Measurements from ENCODE around the gene TMEM233.

Gene TMEM233

DNA sequence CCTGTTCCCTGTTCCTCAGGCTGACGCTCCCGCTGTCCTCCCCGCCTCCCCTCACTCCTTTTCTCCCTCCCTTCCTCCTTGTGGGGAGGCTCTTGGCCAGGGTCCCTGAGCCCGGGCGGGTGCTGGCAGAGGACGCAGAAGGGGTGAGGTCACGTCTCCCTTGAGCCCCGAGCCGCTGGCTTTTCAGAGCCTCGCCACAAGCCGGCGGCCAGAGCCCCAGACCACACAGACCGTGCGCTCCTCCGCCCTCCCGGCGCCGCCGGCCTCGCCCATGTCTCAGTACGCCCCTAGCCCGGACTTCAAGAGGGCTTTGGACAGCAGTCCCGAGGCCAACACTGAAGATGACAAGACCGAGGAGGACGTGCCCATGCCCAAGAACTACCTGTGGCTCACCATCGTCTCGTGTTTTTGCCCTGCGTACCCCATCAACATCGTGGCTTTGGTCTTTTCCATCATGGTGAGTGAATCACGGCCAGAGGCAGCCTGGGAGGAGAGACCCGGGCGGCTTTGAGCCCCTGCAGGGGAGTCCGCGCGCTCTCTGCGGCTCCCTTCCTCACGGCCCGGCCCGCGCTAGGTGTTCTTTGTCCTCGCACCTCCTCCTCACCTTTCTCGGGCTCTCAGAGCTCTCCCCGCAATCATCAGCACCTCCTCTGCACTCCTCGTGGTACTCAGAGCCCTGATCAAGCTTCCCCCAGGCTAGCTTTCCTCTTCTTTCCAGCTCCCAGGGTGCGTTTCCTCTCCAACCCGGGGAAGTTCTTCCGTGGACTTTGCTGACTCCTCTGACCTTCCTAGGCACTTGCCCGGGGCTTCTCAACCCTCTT lies at the start of gene TMEM233:
TSS of gene TMEM233 (plus strand) at position 197 of the 821 bp plus-strand sequence. CDS start at position 272, 75 bp downstream.
- no peak for DNase-seq

DNA sequence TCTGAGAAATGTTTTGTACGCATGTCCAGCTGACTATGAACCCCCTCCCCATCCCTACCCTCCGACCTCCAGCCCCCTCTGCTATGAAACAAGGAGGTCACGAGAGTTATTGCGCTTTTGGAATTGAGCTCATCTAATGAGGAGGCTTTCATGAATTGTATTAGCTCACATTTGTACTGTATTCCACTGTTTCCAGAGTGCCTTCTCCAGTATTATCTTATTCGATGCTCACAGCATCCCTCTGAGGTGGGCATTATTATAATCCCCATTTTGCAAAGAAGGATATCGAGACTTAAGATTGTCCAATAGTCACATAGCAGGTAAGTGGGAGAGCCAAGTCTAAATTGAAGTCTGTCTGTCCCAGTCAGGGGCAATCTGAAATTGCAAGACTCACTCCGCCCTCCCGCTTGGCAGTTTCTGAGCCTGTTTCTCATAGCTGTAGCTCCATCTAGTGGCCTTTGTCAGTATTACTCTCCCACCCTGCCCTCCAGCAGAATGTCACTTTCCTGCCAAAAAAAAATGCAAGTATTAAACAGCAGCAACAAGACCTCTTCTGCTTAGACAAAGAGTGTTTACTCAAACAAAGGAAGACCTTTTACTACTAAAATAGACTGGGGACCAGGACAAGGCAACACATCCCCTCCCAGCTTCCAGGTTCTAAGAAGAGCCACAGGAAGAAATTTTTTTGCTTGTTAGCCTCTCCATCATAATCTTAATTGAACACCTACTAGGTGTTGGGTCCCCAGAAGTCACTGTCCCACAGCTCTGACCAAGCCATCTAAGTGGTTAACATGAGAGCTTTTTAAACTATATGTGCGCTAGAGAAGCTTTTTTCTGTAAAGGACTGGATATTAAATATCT lies 48.6 kb upstream of the TMEM233 start:
- peak; percentile 54 for DNase-seq

DNA sequence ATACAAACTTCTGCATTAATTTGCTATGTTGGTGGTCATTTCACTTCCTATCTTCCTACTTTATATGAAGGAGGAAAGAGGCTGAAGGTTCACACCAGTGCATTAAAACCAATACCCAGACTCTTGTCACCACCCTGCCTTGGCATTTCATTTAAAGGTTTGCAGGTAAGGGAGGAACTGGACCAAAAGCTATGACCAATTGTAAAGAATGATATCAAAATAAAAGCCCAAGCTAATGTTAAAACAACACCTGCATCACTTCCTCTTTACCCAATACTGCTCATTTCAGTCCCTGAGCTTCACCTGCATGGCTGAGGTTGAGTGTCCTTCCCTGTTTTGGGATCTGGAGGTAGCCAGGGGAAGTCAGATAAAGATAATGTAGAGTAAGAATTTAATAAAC lies 47.2 kb upstream of the TMEM233 start:
- no peak for DNase-seq

DNA sequence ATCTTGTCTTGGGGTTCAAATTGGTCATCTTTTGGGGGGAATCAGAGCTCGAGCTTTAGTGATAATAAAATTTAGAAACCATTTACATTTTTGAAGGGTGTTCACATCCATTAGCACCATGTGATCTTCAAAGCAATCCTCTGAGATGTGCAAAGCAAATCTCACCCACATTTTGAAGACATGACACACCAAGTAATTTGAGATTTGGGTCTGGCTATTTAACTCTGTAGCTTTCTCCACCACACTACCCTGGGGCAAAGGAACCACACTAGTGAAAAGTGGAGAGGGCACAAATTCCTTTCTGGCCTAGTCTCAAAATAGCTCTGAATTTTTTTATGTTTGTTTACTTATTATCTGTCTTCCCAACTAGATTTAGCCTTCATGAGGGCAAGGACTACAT lies 46.6 kb upstream of the TMEM233 start:
- no peak for DNase-seq

DNA sequence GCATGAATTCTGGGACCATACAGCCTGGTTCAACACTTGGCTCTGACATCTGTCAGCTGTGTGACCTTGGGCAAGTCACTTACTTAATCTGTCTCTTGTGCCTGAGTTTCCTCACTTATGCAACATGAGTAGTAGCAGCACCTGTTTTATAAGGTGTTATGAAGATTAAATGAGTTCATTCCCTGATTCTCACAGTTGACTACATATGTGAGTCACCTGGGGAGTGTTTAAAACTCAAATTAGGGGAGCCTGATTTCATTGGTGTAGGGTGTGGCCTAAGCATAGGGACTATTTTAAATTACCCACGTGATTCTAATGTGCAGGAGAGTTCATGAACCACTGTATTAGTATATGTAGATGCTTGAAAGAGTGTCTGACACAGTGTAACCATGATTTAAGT lies 36.7 kb upstream of the TMEM233 start:
- DNase-seq = no peak

DNA sequence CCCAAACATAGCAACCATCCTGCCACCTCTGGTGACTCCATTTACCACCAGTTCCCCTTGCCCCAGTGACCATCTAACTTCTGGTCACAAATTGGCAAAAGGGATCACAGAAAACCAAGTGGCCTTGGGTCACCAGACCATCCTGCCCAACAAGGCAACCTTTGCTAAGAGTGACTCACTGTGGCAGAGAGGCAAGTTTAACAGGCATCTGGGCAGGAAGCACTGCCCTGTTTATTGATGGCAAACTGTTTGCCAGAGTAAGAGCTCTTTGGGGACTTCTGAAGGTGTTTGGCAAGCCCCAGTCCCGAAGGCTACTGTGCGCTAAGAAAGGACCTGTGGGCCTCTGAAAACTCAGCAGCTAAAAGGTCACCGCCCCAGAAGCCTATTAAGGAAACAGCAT lies 28.2 kb upstream of the TMEM233 start:
- no peak for DNase-seq

DNA sequence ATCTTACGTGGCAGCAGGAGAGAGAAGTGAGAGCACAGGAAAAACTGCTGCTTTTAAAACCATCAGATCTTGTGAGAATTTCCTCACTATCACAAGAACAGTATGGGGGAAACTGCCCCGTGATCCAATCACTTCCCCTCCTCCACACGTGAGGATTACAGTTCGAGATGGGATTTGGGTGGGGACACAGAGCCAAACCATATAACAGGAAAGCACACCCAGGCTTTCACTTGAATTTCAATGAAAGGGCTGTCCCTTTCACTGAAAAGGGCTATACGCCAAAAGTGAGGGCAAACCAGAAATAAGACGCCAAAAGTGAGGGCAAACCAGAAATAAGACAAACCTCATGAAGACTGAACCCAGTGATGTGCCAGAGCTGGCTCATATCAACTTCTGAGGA lies 22.8 kb upstream of the TMEM233 start:
- DNase-seq = no peak

DNA sequence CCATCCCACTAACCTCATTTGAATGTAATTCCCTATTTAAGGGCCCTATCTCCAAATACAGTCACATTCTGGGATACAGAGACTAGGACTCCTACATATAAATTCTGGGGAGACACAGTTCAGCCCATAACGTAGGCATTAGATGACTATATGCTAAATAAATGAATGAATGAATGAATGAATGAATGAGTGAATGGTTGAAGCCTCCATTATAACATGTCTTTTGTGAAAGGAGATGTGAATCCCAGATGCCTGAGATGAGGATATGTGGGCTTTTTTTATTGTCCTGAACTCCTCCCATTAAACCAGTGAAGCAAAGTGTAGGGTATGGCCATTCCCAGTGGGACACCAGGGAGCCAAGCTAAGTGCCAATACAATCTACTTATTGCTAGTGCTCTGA lies 20.5 kb upstream of the TMEM233 start:
- DNase-seq = no peak

DNA sequence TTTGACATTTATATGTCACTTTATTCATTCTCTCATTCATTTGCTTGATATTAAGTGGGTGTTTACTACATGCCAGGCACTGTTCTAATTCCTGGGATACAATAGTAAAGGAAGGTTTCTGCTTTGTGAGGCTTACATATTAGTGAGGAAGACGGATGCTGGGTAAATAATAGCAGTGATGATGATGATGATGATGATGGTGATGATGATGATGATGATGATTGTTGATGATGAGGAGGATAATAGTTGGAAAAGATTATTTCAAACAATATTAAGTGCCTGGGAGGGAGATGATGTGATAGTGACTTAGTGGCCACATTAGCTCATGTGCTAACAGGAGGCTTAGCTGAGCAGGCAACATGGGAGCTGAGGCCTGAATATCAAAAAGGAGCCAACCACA lies 19.3 kb upstream of the TMEM233 start:
- no peak for DNase-seq

DNA sequence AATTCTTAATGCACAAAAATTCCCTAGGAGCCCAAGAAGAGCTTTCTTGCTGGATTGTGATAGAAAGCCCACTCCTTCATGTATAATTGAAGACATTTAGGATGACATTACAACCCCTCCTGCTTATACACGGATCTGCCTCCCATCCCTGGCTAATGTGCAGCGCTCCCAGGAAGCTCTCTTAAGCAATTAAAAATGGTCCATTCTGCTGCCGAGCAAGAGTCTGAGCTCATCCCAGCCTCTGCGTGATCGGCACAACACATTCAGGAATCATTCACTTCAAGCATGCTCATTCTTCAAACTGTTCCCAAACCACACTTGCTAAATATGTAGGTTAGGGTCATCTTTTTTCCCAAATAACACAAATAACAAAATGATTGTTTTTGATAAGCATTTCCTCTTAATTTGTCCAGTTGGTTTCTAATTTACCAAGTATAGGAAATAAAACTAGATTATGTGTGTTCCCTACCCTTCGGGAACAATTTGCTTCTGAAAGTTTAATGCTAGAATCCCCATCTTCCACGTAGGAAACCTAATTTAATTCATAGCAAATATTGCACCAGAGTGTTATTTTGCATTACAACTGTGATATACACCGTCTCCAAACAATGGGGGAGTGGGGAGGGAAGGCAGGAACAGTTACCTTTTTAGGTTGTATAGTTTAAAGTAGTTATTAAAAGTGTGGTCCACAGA lies 17.3 kb upstream of the TMEM233 start:
- DNase-seq = no peak

DNA sequence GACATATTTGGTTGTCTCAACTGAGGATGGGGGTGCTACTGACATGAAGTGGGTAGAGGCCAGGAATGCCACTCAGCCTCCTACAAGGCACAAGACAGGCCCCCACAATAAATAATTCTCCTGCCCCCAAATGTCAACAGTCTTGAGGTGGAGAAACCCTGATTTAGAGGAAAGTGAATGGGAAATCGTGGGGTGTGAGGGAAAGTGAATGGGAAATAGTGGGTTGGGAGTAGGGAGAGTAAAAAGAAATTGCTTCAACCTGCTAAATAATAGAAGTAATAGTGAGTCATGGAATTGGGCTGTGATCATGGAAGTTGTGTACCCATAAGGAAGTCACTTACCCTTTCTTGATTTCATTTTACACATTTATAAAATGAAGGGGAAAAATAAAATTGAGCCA lies 16.7 kb upstream of the TMEM233 start:
- no peak for DNase-seq

DNA sequence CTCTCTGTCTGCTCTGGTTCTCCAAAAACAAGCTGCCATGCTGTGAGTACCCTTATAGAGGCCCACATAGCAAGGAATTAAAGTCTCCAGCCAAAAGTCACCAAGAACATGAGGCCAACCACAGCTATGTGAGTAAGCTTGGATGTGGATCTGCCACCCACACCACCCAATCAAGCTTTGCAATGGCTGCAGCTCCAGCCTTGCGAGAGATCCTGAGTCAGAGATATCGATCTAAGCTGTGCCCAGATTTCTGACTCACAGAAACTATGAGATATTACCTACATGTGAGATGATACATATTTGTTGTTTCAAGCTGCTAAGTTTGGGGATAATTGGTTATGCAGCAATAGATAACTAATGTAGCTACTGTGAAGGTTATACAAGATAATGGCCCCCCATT lies 15.5 kb upstream of the TMEM233 start:
- DNase-seq = no peak

DNA sequence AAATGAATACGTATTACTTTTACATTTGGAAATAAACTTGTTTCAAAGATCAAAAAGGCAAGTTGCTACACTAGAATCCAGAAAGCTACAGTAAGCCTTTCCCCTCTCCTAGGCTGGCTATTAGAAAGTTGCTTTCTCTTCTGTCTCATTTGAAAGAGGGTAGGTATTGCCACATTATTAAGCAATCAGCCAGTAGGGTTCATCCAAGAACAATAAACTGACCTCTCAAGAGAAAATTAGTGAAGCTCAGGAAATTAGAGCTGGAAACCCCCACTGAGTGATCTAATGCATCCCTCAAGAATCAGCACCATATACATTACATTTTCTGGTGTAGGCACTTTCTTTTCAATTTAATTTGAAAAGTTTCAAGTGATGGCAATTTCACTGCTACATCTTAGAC lies 4.5 kb upstream of the TMEM233 start:
- no peak for DNase-seq

DNA sequence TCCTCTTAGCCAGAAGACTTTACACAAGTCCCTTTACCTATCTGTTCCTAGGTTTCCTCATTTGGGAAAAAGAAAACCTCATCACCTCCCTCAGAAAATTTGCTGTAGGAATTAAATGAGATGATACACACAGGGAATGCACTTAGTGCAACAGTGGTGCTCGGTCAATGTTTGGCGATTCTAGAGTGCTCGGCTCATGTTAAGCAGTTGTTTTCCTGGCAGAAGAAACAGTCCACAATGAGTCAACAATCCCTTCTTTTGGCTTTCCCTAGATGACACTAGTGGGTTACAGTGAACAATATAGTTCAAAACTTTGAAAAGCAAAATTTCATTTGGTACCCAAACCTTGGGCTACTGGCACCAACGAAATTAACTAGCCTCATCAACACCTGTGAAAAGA lies 3.9 kb upstream of the TMEM233 start:
- DNase-seq = no peak

DNA sequence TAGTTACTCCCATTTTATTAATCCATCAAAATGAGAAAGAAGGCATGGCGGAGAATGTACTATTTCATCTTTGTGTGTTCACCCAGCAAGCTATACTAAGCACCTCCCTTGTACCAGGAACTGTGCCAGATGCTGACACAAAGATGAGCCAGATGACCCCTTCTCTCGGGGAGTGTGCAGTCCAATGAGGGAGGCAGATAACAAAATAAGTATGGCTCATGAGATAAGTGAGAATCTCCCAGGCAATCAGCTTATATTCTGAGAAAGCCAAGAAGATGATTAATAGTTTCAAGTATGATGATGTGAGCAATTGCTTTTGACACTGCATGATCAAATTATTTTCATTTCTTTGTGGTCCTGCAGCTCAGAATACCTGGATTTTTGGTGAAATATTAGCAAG lies 1.3 kb upstream of the TMEM233 start:
- DNase-seq = no peak

DNA sequence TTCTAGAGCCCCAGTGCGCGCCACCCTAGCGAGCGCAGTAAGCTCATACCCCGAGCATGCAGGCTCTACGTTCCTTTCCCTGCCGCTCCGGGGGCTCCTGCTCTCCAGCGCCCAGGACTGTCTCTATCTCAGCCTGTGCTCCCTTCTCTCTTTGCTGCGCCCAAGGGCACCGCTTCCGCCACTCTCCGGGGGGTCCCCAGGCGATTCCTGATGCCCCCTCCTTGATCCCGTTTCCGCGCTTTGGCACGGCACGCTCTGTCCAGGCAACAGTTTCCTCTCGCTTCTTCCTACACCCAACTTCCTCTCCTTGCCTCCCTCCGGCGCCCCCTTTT lies 791 bp downstream of the TMEM233 start:
- DNase-seq = no peak

DNA sequence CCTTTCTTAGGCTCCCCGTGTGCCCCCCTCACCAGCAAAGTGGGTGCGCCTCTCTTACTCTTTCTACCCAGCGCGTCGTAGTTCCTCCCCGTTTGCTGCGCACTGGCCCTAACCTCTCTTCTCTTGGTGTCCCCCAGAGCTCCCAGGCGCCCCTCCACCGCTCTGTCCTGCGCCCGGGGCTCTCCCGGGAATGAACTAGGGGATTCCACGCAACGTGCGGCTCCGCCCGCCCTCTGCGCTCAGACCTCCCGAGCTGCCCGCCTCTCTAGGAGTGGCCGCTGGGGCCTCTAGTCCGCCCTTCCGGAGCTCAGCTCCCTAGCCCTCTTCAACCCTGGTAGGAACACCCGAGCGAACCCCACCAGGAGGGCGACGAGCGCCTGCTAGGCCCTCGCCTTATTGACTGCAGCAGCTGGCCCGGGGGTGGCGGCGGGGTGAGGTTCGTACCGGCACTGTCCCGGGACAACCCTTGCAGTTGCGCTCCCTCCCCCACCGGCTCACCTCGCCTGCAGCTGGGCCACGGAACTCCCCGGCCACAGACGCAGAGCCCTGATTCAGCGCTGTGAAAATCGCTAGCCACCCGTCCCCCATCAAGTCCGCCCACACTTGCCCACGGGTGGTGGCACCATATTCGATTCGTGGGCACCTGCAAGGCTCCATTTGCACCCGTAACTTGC lies 1.3 kb downstream of the TMEM233 start:
- no peak for DNase-seq

DNA sequence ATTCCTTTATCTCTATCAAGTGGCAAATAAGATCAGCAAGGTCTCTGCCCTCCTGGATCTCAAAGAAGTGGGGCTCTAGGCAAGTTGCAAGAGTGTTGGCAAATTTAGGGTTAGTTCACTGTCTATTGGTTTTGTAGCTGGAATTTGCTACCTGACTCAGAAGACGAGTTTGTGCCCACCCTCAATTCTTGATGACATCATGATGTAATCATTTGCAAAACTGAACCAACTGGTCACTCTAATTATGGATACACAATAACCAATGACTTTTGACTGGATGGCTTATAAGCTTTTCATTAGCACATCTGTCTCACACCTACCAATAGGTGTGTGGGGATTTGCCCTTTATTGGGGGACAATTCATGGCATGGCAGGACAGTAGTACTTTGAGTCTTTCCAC lies 4.6 kb downstream of the TMEM233 start:
- no peak for DNase-seq

DNA sequence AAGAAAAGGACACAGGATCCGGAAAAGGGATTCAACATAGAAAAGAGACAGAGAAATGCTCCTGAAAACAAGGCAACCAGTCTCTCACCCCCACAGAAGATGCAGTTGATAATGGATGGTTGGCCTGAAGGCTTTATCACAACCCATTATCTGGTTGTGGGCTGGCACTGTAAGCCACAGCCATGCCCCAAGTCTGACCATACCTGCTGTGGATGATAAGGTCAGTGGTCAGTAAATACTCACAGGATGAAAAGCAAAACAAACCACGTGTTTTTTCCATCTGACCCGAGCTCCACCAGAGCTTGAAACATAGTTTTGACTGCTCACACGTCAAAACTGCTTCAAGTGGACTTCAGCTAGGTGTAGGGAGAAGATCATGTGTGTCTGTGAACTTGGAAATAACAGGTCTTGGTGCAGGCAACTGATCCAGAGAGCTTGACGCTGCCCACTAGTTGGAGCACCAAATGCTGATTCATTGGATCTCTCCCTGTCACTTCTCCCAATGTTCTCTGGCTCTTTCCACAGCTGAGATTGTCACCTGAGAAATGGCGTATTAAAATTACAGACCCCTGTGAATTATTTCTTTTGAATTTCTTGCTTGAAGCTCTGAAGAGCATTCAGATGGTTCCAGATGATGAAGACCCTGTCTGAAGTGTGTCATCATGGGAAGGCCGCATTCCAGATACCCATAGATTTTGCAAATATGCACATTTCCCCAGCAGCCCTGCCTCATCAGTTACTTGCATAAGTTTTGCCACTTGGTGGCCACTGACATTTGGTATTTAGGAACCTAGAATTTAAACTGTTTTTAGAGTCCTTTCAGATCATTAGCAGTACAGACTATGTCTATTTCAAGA lies 8.5 kb downstream of the TMEM233 start:
- no peak for DNase-seq

DNA sequence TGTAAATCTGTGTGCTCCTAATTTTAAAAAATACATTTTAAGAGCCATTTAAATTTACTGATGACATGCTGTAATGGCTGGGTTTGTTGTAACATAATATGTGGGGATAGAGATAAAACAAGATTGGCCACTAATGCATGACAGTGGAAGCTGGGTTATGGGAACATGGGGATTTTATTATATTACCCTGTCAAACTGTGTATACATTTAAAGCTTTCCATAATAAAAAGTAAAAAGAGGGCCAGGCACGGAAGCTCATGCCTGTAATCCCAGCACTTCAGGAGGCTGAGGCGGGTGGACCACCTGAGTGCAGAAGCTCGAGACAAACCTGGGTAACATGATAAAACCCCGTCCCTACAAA lies 9.1 kb downstream of the TMEM233 start:
- no peak for DNase-seq

DNA sequence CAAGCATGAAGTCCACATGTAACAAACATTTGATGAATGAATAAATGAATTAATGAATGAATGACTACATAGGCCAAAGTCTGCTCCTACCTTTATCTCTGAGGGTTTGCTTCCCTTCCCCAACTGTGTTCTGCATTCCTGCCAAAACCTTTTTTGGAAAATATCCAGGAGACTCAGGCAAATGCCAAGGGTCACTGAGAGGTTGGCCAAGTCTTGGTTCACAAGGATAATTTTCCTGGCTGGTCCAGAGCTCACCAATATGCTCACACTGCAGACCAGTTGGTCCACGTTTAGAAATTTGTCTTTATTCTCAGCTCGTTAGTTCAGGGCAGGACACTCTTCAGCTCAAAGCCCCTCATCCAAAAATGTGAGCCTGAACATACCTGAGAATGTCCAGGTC lies 10.2 kb downstream of the TMEM233 start:
- DNase-seq = no peak

DNA sequence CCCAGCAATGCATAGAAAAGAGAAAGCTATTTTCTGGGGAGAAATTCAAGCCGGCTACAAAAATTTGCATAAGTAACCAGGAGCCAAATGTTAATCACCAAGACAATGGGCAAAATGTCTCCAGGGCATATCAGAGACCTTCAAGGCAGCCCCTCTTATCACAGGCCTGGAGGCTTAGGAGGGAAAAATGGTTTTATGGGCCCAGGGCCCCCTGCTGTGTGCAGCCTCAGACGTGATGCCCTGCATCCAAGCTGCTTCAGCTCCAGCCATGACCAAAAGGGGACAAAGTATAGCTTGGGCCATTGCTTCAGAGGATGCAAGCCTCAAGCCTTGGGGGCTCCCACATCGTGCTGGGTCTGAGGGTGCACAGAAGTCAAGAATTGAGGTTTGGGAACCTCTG lies 15.8 kb downstream of the TMEM233 start:
- DNase-seq = no peak
